Upper lobe of right lung (tissue), 1 donor: ENCODE measurements around the gene LACRT. TPM values are rescaled to one million over a fixed set of nuclear protein-coding genes. Genes with fewer than 3 reads are reported as not detected.
A peak's percentile ranks its signal among the peaks of the same experiment; 100 is the strongest.

ENCODE experiments used
- ATAC-seq: fragments of 200-7000 bp; cut with Tn5 transposase; one replicate; pipeline ENCODE4 v1.9.1; 2020; ENCODE audit warnings: mild to moderate bottlenecking, moderate library complexity
- DNase-seq: peaks from one replicate; pipeline ENCODE4 v3.0.0-alpha.2; 2020
- H3K27ac ChIP-seq: fragments of 200-600 bp; one replicate; pipeline ENCODE4 v1.8.0; 2022
- H3K27me3 ChIP-seq: fragments of 200-600 bp; one replicate; pipeline ENCODE4 v1.8.0; 2022; ENCODE audit warnings: mild to moderate bottlenecking
- H3K36me3 ChIP-seq: fragments of 200-600 bp; one replicate; pipeline ENCODE4 v1.8.0; 2022
- H3K4me1 ChIP-seq: fragments of 200-600 bp; one replicate; pipeline ENCODE4 v1.8.0; 2022
- H3K4me3 ChIP-seq: fragments of 200-600 bp; one replicate; pipeline ENCODE4 v1.8.0; 2022; ENCODE audit warnings: mild to moderate bottlenecking
- H3K9me3 ChIP-seq: fragments of 200-600 bp; one replicate; pipeline ENCODE4 v1.8.0; 2022
- CTCF ChIP-seq: fragments of 200-600 bp; IDR thresholded peaks from one replicate; pipeline ENCODE4 v1.8.0; 2022; ENCODE audit warnings: antibody characterized with exemption
- intact Hi-C: fragments of 100-400 bp; cut with DNase I; formaldehyde crosslinking; loops from one replicate; pipeline ENCODE4 v1.11.0; 2022
- total RNA-seq: library from RNA; stranded (reverse); fragmentation: NEBNext Ultra II Directional; extraction: Animal tissue kit (Norgen Biotek cat#: 25700); gene quantifications from one replicate; pipeline ENCODE4 v1.2.1, GENCODE V29; 2021
- donor health status: DM: no; HTN: yes; CAD: no; lungs with severe emphysema.

The LACRT gene
- total RNA-seq, 1 donor from 2014 or later = not detected

- Histone ChIP-seq H3K27ac (no peak overlapping the region), H3K9me3 (no peaks in the 10 kb centered on the region), H3K4me3 (no peak overlapping the region), H3K27me3 (peaks cover 11% of the 10 kb centered on the region), H3K36me3 (no peaks in the 10 kb centered on the region), H3K4me1 (no peaks in the 10 kb centered on the region)
- DNase-seq (no peak), ATAC-seq (no peak)
- intact Hi-C loops = no loop called here
- no peak for TF ChIP-seq CTCF
Observed at GRCh38 chr12:54625598-54625997, 9.1 kb downstream of the LACRT start.

- no peaks in the 10 kb centered on the region for H3K4me1 ChIP-seq
- ATAC-seq (no peak), DNase-seq (no peak)
- H3K27me3 ChIP-seq = peaks cover 11% of the 10 kb centered on the region
- no peak for TF ChIP-seq CTCF
- no peaks in the 10 kb centered on the region for H3K9me3 ChIP-seq
- intact Hi-C loops = no loop called here
- H3K36me3 ChIP-seq = no peaks in the 10 kb centered on the region
- no peak overlapping the region for H3K27ac ChIP-seq
- no peak overlapping the region for H3K4me3 ChIP-seq
Observed at GRCh38 chr12:54624315-54625279, 10.1 kb downstream of the LACRT start.

GRCh38 chr12:54622463-54623183 is 12.1 kb downstream of the LACRT start:
- no peak overlapping the region for H3K4me3 ChIP-seq
- no peaks in the 10 kb centered on the region for H3K4me1 ChIP-seq
- peaks cover 11% of the 10 kb centered on the region for H3K27me3 ChIP-seq
- no peak for ATAC-seq
- no peaks in the 10 kb centered on the region for H3K9me3 ChIP-seq
- no peak for DNase-seq
- no peak overlapping the region for H3K27ac ChIP-seq
- TF ChIP-seq CTCF = peak; percentile 13
- H3K36me3 ChIP-seq = no peaks in the 10 kb centered on the region
- intact Hi-C loops = no loop called here

GRCh38 chr12:54616933-54617680 is 17.6 kb downstream of the LACRT start:
- Histone ChIP-seq H3K36me3 (no peaks in the 10 kb centered on the region), H3K4me3 (no peak overlapping the region), H3K4me1 (no peaks in the 10 kb centered on the region), H3K27ac (no peak overlapping the region), H3K27me3 (peaks cover 13% of the 10 kb centered on the region), H3K9me3 (no peaks in the 10 kb centered on the region)
- DNase-seq (no peak), ATAC-seq (no peak)
- no peak for TF ChIP-seq CTCF
- intact Hi-C loops = no loop called here

GRCh38 chr12:54612225-54612750 is 22.4 kb downstream of the LACRT start:
- Histone ChIP-seq H3K9me3 (no peaks in the 10 kb centered on the region), H3K4me3 (no peak overlapping the region), H3K27me3 (peaks cover 13% of the 10 kb centered on the region), H3K27ac (no peak overlapping the region), H3K36me3 (no peaks in the 10 kb centered on the region), H3K4me1 (no peaks in the 10 kb centered on the region)
- ATAC-seq = no peak
- intact Hi-C loops = no loop called here
- DNase-seq = no peak
- no peak for TF ChIP-seq CTCF
